ENCODE data around the gene SLC13A2.

Gene SLC13A2

DNA sequence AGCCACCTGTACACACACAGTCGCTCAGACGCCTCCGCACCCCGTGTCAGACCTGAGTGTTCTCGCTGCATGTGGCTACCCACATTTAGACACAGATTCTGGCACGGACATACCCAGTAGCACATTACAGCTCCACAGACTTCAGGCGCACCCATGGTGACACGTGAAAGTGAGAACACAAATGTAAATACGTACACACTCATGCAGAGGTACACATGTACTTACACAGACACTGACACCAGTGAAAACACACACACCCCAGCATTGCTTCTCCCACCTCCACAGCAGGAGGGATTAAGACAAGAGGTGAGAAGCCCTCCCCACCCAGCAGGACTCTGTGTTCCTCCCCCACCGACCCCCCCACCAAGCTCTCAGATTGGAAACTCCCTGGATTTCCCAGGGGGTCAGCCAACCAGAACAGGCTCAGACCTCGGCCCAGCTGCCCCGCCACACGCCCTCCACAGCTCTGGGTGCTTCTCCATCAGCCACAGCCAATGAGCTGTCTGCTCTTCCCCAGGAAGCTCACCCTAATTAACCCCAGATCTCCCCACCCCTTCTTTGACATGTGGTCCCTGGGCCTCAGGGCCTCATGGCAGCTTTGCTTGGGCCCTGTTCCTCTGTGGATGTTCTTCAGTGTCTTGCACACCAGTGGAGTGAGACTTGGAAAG is 27.4 kb downstream of the SLC13A2 start:
- H3K27ac ChIP-seq (ENCODE audit: low read depth, low read length), result no peak overlapping the region
- no peak overlapping the region for H3K4me3 ChIP-seq (ENCODE audit: low read depth in 1 of 5, low read length in 5 of 5)
- peaks cover 3 to 22% (median 12%) of the 10 kb centered on the region in 5 donors for H3K27me3 ChIP-seq (ENCODE audit: control insufficient read depth in 5 of 5, insufficient read depth in 4 of 5, low read length in 5 of 5)
- H3K9ac ChIP-seq (ENCODE audit: low read length in 5 of 5), result no peak overlapping the region
- no peaks in the 10 kb centered on the region for H3K36me3 ChIP-seq (ENCODE audit: control insufficient read depth in 5 of 5, insufficient read depth in 5 of 5, low read length in 5 of 5)
- peaks cover 0 to 3% (median 0%) of the 10 kb centered on the region in 5 donors for H3K4me1 ChIP-seq (ENCODE audit: control insufficient read depth in 5 of 5, insufficient read depth in 5 of 5, low read length in 5 of 5)
- no peaks in the 10 kb centered on the region for H3K9me3 ChIP-seq (ENCODE audit: control insufficient read depth in 5 of 5, low read length in 5 of 5)

DNA sequence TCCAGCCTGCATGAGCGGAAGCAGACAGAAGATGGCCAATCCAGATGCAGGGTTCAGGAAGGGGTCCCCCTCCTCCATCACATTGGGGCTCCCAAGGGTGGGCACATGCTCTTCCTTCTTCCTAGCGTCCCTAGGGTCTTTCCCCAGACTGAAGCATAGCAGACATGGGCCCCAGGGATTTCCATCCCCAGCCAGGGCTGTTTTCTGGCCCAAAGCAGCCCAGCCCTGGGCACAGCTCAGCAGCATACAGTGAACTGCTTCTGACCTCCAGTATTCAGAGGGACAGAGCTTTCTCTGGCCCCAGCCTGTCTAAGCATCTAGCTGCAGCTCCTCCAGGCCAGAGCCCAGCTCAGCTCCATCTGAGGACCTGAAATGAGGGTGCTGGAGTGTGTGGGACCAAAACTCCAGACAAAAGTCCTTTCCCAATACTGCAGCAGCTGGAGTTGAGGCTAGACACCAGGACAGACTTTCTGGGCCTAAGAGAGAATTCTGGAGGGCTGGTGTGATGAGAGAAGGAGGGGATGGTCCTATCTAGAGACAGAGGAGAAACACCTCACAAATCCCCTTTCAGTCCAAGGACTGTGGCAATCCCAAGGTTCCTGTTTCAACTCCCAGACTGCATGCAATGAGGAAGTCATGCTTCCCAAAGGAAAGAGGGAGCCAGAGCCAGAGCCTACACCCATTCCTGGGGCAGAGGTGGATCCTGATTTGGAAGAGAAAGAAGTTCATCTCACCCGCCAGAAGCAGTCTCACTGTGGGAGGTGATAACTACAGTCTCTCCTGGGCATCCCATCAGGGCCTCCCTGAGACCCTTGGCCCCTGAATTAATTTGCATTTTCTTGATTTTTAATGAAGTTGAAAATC is 28.2 kb downstream of the SLC13A2 start:
- H3K9ac ChIP-seq (ENCODE audit: low read length in 5 of 5), result no peak overlapping the region
- no peak overlapping the region for H3K27ac ChIP-seq (ENCODE audit: low read depth, low read length)
- no peaks in the 10 kb centered on the region for H3K36me3 ChIP-seq (ENCODE audit: control insufficient read depth in 5 of 5, insufficient read depth in 5 of 5, low read length in 5 of 5)
- H3K4me3 ChIP-seq (ENCODE audit: low read depth in 1 of 5, low read length in 5 of 5), result no peak overlapping the region
- H3K9me3 ChIP-seq (ENCODE audit: control insufficient read depth in 5 of 5, low read length in 5 of 5), result no peaks in the 10 kb centered on the region
- H3K4me1 ChIP-seq (ENCODE audit: control insufficient read depth in 5 of 5, insufficient read depth in 5 of 5, low read length in 5 of 5), result peaks cover 0 to 3% (median 0%) of the 10 kb centered on the region in 5 donors
- H3K27me3 ChIP-seq (ENCODE audit: control insufficient read depth in 5 of 5, insufficient read depth in 4 of 5, low read length in 5 of 5), result peaks cover 3 to 16% (median 14%) of the 10 kb centered on the region in 5 donors

DNA sequence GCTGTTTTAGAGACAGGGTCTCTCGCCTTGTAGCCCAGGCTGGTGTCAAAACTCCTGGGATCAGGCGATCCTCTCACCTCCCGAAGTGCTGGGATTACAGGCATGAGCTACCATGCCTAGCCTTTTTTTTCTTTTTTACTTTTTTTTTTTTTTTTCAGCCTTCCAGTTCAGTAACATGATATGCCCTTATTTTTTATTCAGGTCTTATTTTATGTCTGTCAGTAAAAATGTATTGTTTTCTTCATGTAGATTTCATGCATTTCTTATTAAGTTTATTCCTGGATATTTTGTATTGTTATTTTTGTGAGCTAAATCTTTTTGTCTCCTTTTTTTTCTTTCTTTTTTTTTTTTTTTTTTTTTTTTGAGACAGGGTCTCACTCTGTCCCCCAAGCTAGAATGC is 30.0 kb downstream of the SLC13A2 start:
- Histone ChIP-seq H3K4me3 (ENCODE audit: low read depth in 1 of 5, low read length in 5 of 5) (no peak overlapping the region), H3K36me3 (ENCODE audit: control insufficient read depth in 5 of 5, insufficient read depth in 5 of 5, low read length in 5 of 5) (no peaks in the 10 kb centered on the region), H3K27ac (ENCODE audit: low read depth, low read length) (no peak overlapping the region), H3K4me1 (ENCODE audit: control insufficient read depth in 5 of 5, insufficient read depth in 5 of 5, low read length in 5 of 5) (peaks cover 0 to 3% (median 0%) of the 10 kb centered on the region in 5 donors), H3K27me3 (ENCODE audit: control insufficient read depth in 5 of 5, insufficient read depth in 4 of 5, low read length in 5 of 5) (peaks cover 8 to 21% (median 18%) of the 10 kb centered on the region in 5 donors), H3K9me3 (ENCODE audit: control insufficient read depth in 5 of 5, low read length in 5 of 5) (no peaks in the 10 kb centered on the region), H3K9ac (ENCODE audit: low read length in 5 of 5) (no peak overlapping the region)

DNA sequence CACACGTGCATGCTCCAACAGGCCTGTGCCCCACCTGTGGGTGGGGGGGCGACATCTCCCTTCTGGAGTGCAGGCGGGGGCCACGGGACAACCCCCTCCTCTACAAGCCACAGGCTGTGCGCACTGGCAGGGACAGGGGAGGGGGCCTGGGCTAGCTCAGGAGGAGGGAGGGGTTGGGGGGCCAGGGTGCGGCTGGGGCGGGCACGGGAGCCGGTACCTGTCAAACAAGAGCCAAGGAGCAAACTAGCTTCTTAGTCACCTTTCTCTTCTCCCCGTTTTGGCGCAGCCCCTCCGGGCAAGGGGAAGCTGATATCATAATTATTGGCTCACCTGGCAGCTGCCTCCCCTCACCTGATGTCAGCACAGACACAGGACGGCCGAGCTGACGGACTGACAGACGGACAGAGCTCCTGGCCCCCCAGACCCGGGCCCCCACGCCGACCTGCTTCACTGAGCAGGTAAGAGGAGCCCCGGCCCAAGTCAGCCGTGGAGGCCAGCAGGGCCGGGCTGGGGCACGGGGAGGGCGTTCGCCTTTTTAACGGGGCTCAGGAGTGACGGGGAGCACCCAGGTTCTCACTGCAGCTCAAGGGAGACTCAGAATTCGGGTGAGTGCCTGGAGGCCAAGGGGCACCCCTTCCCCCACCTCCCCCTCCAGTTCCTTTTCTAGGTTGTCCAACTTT is 32.7 kb downstream of the SLC13A2 start, which contains the start of gene FOXN1:
FOXN1 (plus strand) TSS at position 363 of the 680 bp plus-strand sequence. CDS start 17,622 bp downstream, outside the sequence.
- Histone ChIP-seq H3K27me3 (ENCODE audit: control insufficient read depth in 5 of 5, insufficient read depth in 4 of 5, low read length in 5 of 5) (peaks cover 22 to 38% (median 31%) of the 10 kb centered on the region in 5 donors), H3K27ac (ENCODE audit: low read depth, low read length) (no peak within 1 kb of the TSS), H3K4me3 (ENCODE audit: low read depth in 1 of 5, low read length in 5 of 5) (no peak within 1 kb of the TSS), H3K9ac (ENCODE audit: low read length in 5 of 5) (no peak within 1 kb of the TSS), H3K36me3 (ENCODE audit: control insufficient read depth in 5 of 5, insufficient read depth in 5 of 5, low read length in 5 of 5) (no peaks in the 10 kb centered on the region), H3K9me3 (ENCODE audit: control insufficient read depth in 5 of 5, low read length in 5 of 5) (no peaks in the 10 kb centered on the region), H3K4me1 (ENCODE audit: control insufficient read depth in 5 of 5, insufficient read depth in 5 of 5, low read length in 5 of 5) (peaks cover 0 to 13% (median 3%) of the 10 kb centered on the region in 5 donors)

DNA sequence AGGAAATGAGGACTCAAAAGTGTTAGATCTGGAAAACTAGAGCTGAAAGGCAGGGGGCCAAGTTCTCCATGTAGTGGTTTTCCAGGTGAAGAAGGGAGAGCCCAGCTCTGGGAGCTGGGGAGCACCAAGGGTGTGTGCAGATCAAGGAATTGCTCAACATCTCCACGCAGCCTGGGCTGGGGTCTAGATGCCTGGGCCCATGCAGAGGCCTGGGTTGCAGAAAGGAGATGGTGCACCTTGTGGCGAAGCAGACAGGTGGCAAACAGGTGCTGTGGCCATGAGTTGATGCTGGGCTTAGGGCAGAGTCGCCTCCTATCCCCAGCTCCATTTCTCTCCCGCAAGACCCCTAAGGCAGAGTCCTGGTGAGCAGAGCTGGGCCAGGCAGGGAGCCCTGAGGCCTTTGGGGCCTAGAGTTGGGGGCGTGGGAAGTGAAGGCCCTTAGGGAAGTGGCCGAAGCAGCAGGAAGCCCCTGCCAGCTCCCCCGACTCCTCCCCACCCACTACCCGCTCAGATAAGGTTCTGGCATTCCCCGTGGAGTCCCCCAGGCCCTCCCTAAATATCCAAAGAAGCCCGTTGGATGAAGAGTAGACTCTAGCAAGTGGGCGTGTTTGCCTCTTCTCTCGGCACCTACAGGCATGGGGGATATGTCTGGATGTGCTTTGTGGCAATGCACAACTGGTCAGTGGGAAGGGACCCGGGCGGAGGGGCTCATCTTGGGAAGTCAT is 33.5 kb downstream of the SLC13A2 start:
- Histone ChIP-seq H3K9me3 (ENCODE audit: control insufficient read depth in 5 of 5, low read length in 5 of 5) (no peaks in the 10 kb centered on the region), H3K36me3 (ENCODE audit: control insufficient read depth in 5 of 5, insufficient read depth in 5 of 5, low read length in 5 of 5) (no peaks in the 10 kb centered on the region), H3K4me1 (ENCODE audit: control insufficient read depth in 5 of 5, insufficient read depth in 5 of 5, low read length in 5 of 5) (peaks cover 0 to 13% (median 0%) of the 10 kb centered on the region in 5 donors), H3K27ac (ENCODE audit: low read depth, low read length) (no peak overlapping the region), H3K9ac (ENCODE audit: low read length in 5 of 5) (no peak overlapping the region), H3K27me3 (ENCODE audit: control insufficient read depth in 5 of 5, insufficient read depth in 4 of 5, low read length in 5 of 5) (peaks cover 22 to 41% (median 34%) of the 10 kb centered on the region in 5 donors), H3K4me3 (ENCODE audit: low read depth in 1 of 5, low read length in 5 of 5) (no peak overlapping the region)

DNA sequence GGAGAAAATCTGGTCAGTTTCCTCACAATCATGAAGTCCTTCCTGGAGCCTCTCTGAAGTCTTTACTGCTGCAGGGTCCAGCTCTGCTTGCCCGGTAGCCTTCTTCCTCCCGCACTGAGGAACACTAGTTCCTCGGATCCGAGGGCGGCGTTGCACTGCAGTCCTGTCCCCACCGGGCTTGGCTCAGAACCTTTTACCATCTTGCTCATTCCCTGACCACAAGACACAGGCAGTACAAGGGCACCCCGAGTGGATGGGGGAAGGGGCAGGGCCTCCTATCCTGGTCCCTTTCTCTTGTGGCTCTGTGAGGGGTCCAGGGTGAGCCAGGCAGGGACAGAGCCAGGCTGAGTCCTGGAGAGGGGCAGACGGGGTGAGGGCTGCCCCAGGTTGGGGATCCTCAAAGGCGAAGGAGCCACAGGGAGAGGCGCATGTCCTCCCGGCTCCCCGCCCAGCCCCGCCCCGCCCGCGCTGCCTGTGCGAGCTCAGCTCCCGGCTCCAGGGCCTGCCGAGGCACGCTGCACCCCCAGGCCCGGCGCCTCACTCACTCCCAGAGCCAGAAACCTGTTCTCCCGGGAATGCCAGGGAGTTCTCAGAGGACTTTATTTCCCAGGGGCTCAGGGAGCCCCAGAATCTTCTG is 34.2 kb downstream of the SLC13A2 start:
- peaks cover 0 to 13% (median 0%) of the 10 kb centered on the region in 5 donors for H3K4me1 ChIP-seq (ENCODE audit: control insufficient read depth in 5 of 5, insufficient read depth in 5 of 5, low read length in 5 of 5)
- H3K27ac ChIP-seq (ENCODE audit: low read depth, low read length), result no peak overlapping the region
- H3K27me3 ChIP-seq (ENCODE audit: control insufficient read depth in 5 of 5, insufficient read depth in 4 of 5, low read length in 5 of 5), result peaks cover 24 to 44% (median 37%) of the 10 kb centered on the region in 5 donors
- no peaks in the 10 kb centered on the region for H3K9me3 ChIP-seq (ENCODE audit: control insufficient read depth in 5 of 5, low read length in 5 of 5)
- no peak overlapping the region for H3K4me3 ChIP-seq (ENCODE audit: low read depth in 1 of 5, low read length in 5 of 5)
- H3K9ac ChIP-seq (ENCODE audit: low read length in 5 of 5), result no peak overlapping the region
- H3K36me3 ChIP-seq (ENCODE audit: control insufficient read depth in 5 of 5, insufficient read depth in 5 of 5, low read length in 5 of 5), result no peaks in the 10 kb centered on the region

DNA sequence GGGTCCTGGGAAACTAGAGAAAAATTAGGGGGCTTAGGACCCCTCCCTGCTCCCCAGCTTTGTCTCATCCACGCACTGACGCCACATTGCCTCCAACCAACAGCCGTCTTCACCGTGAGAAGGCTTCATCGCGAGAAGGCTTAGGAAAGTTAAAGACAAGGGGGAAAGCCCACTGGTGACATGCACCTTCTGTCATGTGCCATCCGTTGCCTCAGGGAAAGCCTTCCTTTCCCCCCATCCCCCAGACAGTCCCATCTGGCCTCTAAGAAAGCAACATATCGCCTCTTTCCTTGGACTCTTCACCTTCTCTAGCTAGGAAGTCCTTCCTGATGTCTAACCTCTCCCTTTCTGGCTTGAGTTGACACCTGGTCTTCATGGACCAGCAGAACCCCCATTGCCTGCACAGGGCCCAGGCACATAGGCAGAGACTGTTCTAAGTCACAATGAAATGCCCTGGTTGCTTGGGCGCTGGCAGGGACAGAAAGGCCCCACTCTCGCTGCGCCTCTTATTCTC is 34.8 kb downstream of the SLC13A2 start:
- no peaks in the 10 kb centered on the region for H3K36me3 ChIP-seq (ENCODE audit: control insufficient read depth in 5 of 5, insufficient read depth in 5 of 5, low read length in 5 of 5)
- peaks cover 26 to 45% (median 38%) of the 10 kb centered on the region in 5 donors for H3K27me3 ChIP-seq (ENCODE audit: control insufficient read depth in 5 of 5, insufficient read depth in 4 of 5, low read length in 5 of 5)
- no peaks in the 10 kb centered on the region for H3K9me3 ChIP-seq (ENCODE audit: control insufficient read depth in 5 of 5, low read length in 5 of 5)
- no peak overlapping the region for H3K4me3 ChIP-seq (ENCODE audit: low read depth in 1 of 5, low read length in 5 of 5)
- no peak overlapping the region for H3K27ac ChIP-seq (ENCODE audit: low read depth, low read length)
- H3K4me1 ChIP-seq (ENCODE audit: control insufficient read depth in 5 of 5, insufficient read depth in 5 of 5, low read length in 5 of 5), result peaks cover 0 to 13% (median 0%) of the 10 kb centered on the region in 5 donors
- H3K9ac ChIP-seq (ENCODE audit: low read length in 5 of 5), result no peak overlapping the region

DNA sequence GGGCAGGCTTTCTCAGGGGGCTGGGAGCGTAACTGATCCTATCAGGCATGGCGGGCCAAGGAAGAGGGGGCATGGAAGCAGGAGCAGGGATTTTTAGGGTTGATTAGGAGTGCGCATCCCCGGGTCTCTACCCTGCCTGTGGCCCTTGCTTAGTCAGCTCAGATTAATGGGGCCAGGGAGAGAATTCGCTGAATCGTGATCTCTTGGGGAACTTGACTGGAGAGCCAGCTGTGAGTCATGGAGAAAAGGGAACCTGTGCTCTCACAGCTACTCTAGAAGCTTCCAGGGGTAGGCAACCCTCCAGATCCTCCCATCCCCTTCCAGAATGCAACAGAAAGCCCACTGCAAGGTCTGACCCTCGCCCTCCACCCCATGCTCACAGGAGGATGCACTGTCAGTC is 36.3 kb downstream of the SLC13A2 start:
- H3K36me3 ChIP-seq (ENCODE audit: control insufficient read depth in 5 of 5, insufficient read depth in 5 of 5, low read length in 5 of 5), result no peaks in the 10 kb centered on the region
- H3K4me1 ChIP-seq (ENCODE audit: control insufficient read depth in 5 of 5, insufficient read depth in 5 of 5, low read length in 5 of 5), result peaks cover 0 to 13% (median 0%) of the 10 kb centered on the region in 5 donors
- no peaks in the 10 kb centered on the region for H3K9me3 ChIP-seq (ENCODE audit: control insufficient read depth in 5 of 5, low read length in 5 of 5)
- no peak overlapping the region for H3K9ac ChIP-seq (ENCODE audit: low read length in 5 of 5)
- no peak overlapping the region for H3K4me3 ChIP-seq (ENCODE audit: low read depth in 1 of 5, low read length in 5 of 5)
- H3K27ac ChIP-seq (ENCODE audit: low read depth, low read length), result no peak overlapping the region
- H3K27me3 ChIP-seq (ENCODE audit: control insufficient read depth in 5 of 5, insufficient read depth in 4 of 5, low read length in 5 of 5), result peaks cover 28 to 56% (median 44%) of the 10 kb centered on the region in 5 donors

Data from subcutaneous abdominal adipose tissue (tissue), 5 donors.